Stimulated activated CD4-positive, alpha-beta T cell treated with anti-CD3 and anti-CD28 coated beads, TNF-alpha, amount 100 ng/mL, for 48 hours (primary cell): ENCODE results near the gene LPP.
A peak's percentile ranks its signal among the peaks of the same experiment; 100 is the strongest.

ENCODE experiments used
- DNase-seq, 3 donors: peaks; one replicate each; pipeline ENCODE4 v3.0.0-alpha.2; 2020; ENCODE audit warnings: low read depth in 3 of 3

The LPP gene

DNA sequence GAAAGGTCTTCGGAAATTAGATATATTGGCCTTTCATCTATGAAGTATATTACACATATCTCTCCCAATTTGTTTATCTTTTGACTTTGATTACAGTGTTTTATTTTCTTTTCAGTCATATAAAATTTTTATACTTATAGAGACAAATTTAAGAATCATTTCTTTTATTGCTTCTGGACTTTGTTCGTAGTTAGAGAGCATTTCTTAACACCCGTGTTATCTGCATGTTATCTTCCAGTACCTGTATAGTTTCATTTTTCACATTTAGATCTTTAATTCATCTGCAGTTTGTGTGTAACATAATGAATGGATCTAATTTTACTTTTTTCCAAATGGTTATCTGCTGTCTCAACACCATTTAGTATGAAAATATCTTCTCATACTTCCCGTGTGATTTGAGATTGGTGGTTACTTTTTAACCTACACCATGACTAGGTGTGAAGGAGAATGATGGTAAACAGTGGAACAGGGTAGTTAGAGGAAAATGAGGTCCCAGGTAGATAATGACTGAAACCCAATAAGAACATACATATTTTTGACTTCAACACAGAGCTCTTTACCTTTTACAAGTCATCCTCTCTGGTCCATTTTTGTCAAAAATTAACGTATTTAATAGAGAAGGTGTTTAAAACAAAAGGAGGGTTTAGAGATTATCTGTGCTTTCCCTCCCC, 99.3 kb downstream of the LPP start:
- no peak for DNase-seq

DNA sequence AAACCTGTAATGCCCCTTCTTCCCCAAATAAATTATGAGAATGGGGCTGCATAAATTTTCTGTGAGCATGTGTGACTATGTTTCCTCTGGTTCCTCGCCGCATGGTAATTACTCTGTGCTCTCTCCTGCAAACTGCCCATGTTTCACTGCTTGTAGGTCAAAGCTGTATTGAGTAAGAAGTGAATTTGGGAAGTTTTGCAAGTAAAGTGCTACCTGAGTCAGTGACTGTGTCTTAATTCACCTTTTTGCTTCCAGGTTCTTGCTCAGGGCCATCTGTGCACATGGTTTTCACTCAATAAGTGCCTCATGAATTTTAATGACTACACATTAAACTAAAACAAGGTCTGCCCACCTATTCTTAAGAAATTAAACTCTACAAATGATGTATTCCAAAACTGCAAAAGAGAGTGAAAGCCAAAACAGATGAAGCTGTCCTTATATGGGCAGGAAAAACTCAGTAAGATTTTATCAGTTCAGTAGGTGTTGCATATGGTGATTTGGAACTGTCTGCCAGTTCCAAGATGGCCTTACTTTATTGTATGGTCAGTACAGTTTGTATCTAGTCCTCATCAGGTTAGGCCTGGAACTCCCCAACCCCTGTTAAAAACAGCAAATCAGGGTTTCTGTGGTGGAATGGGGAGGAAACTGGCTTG, 100.0 kb downstream of the LPP start:
- peak in 1 of 3 donors; percentile 15 for DNase-seq

DNA sequence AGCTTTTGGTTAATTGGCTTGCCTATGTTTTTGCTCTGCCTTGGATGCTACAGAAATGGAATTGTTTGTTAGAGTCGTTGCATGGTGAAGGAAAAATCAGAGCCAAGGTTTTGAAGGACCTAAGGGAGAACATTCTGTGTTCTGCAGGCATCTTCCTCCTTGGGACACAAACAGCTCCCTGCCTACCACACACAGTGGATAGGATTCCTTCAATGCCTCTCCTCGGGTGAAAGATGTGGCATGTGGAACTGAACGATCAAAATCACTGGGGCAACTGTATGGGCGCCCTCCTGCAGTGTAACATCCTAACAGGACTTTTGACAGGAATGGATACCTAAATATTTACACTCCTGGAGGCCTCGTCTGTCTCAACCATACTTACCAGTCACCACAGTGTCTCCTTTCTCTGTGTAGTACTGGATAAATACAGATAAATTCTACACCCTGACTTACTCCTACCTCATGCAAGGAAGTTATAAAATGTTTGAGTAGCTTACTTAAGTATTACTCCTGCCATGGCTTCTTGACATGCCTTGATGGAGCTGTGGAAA, 100.6 kb downstream of the LPP start:
- DNase-seq, result no peak

DNA sequence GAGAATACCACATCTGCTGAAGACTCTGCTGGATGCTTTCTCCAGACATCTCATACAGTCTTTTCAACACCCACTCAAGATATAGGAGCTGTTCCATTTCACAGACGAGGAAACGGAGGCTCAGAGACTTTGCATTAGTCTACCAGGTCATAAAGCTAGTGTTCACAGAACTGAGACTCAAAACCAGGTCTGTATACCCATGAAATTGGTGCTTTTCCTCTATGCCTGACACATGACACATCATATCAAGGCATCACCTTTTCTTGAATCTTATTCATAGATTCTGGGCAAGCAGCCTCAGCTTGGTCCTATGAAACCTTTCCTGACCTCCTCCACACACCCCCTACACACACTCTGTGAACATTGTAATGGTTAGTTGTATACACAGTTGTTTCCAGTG, 101.2 kb downstream of the LPP start:
- no peak for DNase-seq

DNA sequence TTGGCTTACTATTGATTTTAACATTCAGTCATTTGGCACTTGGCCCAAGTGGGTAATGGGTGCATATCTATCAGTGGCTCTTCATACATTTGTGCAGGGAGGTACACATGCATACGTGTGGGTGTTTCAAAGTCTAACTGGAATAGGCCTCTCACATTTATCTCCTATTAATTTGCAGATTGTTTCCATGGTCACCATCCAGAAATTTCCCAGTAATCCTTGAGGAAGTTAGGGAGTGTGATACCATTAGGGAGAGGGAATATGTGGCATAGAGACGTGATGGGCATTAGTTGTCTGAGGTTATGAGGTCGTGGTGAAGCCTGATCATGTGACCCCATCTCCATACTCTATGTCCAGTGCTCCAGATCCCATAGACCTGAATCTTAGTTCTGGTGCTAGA, 102.8 kb downstream of the LPP start:
- DNase-seq, result no peak

DNA sequence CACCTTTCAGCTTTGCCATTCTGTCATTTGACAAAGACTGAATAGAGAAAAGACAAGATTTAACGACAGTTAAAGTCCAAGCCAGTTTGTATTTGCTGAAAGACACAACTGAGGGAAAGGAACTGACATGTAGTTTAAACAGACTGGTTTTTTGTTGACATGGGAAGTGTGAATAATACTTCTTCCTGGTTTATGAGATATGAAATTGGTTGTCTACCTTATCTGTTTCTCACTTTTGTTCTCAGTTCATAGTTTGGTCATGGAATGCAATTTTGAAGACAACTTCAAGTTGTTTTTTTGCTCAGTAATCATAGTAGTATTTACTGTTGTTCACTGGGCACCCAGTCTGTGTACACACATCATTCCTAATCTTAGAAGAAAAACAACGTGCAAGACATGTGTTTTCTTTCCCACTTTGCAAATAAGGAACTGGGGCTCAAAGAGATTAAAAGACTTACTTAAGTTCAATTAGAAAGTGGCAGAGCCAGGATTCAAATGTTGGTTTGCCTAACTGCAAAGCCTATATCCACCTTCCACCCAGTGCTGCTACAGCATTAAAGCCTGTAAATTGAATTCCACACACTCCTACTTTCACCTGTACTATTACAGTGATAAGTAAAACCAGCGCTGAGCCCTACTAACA, 103.5 kb downstream of the LPP start:
- no peak for DNase-seq

DNA sequence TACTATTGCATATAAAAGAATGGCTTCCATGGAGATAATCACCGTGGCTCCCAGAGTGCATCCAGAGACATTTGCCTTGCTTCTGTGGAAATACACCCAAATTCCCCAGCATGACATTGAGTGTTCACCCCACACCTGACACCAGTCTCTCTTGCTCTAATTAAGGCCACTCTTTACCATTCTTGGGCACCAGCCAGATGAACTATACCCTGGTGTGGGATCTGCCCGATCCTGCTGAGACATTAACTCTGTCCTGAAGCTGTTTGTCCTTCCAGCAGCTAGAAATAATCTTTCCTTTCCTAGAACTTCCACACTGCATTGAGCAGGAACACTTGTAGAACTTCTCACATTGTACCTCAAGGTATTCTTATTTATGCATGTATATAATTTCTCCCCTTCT, 105.2 kb downstream of the LPP start:
- DNase-seq, result no peak

DNA sequence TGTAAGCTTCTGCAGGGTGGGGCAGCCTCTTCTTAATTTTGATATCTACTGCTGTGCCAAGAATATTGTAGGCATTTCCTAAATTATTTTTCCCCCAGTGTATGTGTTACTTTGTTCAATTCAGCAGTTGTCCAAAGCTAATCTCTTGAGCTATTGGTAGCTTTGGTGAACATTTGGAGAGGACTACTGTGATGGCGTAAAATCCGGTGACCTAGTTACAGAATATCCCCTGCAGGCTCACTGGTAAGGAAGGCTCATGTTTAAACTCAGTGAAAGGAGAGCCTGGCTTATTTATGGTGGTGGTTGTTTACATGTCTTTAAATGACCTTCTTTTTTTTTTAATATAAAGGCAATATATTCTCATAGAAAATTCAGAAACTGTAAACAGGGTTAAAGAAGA, 105.6 kb downstream of the LPP start:
- DNase-seq, result no peak

DNA sequence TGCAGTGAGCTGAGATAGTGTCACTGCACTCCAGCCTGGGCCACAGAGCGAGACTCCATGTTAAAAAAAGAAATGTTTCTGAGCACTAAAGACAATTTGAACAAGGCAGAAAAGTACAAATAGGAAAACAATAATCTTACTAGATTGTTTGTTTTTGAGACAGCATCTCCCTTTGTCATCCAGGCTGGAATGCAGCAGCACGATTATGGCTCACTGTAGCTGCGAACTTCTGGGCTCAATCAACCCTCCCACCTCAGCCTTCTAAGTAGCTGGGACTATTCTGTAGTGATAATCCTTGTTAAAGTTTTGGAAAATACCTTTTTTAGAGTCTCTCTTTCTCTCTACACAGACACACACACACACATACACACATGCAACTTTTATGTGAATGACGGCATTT, 107.1 kb downstream of the LPP start:
- no peak for DNase-seq

DNA sequence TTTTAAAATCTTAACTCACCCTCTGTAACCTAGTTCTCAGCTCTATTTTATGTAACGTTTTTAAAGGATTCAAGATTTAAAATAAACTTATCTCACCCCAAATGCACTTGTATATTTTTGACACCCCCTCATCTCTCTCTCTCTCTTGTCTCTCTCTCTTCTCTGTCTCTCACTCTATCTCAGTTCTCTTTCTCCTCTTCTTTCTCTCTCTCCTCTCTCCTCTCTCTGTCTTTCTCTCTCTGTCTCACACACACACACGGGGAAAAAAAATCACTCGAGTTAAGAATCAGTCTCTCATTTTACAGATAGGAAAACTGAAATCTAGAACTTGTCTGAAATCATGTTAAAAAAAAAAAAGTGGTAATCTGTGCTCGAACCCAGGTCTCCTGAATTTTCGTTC, 108.5 kb downstream of the LPP start:
- DNase-seq, result no peak

DNA sequence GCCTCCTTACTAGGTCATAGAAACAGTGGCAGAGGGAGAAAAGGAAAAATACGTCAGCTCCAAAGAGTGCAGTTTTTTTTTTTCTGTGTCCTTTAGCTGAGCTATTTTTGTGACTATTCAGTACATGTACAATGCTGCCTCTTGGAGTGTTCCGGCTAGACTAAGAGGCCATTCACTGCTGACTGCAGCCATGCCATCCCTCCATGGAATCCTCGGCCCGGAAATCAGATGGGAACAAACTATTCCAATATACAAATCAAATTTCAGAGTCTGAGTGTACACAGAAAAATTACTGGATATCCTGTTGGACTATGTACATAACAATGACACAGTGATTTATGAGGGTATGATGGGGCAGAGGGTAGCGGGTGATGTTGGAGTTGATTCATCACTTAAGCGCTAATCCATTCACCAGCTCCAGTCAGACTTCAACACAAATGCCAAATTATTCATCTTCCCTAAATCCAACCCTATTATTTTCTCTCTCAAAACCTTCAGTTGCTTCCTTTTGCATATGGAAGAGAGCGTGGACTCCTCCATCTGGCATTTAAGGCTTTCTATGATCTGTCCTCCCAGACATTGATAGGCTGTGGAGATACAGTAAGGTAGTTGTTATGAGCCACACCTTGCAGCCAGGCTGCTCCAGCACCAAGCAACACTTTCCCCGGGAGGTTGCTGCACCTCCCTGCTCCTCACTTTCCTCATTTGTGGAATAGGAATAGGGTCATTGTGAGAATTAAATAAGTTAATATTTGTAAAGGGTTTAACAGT, 109.1 kb downstream of the LPP start:
- DNase-seq, result no peak

DNA sequence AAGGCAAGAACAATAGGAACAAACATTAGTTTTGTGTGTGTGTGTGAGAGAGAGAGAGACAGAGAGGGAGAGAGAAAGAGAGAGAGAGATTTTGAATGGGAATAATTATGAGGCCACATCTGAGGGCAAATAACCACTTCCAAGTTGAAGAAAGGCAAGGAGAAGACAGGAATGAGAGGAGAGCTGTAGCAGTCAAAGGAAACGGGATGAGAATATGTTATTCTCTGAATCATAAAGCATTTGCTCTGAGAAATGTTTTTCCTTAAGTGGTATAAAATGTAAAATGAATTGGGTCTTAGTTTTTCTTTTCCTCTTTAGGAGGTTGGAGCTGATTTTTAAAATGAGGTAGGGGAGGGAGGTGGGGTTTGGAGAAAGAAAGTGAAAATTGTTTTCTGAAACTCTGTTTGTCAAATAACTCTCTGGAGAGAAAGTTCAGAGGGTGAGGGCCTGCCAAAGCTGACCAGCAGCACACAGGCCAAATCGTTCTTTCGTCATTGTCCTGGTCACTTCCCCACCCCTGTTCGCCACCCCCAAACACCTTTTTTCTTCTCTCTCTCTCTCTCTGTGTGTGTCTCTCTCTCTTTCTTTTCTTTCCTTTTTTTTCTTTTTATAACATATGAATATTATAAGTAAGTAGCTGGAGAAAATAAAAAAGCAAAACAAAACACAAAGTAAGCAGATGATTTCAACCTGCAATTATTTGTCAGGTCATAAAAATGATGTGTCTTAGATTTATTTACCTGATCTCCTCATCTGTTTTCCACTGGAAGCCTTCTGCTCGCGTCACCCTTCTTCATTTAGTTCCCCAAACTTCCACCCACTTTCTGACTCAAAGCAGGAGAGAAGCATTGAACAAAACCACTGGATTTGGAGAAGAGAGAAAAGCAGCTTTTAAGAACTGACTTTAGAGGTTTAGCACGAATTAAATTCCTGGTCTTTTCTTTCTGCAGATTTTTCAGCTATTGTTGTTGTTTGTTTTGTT, 110.6 kb downstream of the LPP start:
- DNase-seq, result no peak

DNA sequence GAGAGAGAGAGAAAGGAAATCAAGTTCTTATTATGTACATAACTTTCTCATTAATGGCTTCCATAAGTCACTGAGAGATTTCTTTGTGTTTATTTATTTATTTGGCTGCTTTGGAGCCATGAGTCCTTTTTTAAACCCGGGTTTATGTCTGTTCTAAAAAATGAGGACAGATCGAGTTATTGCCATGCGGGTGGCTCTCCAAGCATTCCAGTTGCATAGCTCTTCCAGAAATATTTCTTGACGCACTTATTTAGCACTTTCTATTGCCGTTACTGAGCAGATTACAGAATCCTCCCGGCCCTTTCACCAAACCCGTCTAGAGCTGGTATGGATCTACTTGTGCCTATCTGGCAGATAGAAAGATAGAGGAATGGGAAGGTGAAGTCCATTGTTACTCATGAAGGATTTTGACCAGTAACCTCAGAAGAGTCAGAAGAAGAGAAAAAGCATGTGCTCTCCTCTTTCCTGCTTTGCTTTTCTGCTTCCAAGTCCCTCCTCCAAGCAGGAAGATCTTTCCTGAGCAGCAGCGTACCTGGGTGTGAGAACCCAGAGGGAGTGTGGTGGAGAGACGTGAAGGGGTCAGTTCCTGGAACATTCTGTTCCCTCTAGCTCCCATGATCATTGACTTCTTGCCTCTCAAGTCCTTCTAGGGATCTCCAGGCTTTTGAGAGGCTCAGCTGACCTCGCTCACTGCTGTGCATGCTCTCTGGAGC, 112.8 kb downstream of the LPP start:
- no peak for DNase-seq

DNA sequence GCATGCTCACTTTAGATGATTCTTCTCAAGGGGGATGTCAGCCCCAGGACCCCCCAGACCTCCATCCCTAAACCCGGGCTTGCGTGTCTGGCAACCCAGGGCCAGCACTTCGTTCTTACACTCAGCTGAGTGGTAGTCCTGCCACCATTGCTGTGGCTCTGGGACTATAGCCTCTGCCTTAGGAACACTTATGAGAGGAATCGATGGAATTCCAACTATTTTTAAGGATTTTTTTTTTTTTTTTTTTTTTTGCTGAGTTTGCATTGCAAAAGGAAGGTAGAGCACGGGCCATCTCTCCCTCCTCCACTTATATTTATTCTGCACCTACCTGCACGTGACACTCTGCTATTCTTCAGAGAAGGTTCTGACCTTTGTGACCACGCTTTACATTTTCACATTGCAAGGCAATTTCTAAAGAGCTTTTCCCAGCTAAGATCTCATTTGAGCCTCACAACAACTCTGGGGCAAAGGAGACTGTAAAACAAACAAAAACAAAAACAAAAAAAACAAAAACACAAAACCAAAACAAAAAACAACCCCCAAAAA, 113.9 kb downstream of the LPP start:
- no peak for DNase-seq

DNA sequence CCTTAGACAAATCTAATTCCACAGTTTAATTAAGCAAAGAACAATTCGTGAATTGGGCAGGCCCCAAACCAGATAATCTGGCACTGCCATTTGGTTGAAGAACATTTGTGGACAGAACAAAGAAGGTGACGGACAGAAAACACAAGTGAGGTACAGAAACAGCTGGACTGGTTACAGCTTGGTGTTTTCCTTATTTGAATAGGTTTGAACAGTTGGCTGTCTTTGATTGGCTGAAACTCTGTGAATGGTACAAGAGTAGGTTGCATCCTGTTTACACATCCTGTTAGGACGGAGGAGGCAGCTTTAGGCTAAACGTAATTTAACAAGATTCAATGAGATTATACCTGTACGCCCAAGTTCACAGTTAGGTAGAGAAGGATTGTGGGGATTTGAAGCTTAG, 114.4 kb downstream of the LPP start:
- no peak for DNase-seq

DNA sequence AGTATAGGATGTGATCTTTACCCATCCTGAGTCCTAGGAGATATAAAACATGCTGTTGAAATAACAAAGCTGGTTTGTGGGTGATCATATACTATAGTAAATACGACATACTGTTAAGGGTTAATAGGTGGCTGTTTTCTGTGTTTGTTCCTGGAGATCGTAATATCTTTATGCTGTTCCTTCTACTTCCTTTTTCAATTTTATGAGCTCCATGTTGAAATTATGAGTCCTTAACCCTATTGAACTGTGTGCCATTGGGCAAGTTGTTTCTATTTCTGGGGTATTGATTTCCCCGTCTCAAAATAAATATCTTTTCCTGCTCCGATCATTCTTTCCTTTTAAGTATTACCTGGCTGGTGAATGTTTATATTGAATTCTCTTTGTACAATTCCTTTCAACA, 115.1 kb downstream of the LPP start:
- no peak for DNase-seq

DNA sequence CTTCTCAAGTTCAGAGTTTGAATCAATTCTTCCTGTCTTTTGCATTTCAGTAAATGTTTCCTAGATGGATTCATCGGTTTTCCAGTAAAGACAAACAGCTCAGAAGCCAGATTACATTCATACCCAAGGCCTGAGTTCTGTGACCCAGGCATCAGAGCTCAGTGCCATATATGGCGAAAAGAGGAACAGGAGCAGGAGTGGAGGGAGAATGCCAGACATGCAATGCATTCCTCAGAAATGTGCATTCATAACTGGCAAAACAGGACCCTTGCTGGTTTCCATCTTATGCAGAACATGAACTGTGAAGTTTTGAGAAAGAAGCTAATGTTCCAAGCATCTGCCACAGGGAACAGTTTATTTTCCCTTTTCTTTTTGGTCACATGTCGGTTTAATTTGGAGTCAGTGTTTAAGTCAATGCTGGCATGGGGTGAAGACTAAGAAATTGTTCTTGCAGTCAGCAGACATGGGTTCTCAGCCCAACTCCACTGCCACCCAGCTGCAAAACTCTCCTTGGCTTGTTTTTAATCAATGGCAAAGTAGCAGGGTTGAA, 116.5 kb downstream of the LPP start:
- no peak for DNase-seq

DNA sequence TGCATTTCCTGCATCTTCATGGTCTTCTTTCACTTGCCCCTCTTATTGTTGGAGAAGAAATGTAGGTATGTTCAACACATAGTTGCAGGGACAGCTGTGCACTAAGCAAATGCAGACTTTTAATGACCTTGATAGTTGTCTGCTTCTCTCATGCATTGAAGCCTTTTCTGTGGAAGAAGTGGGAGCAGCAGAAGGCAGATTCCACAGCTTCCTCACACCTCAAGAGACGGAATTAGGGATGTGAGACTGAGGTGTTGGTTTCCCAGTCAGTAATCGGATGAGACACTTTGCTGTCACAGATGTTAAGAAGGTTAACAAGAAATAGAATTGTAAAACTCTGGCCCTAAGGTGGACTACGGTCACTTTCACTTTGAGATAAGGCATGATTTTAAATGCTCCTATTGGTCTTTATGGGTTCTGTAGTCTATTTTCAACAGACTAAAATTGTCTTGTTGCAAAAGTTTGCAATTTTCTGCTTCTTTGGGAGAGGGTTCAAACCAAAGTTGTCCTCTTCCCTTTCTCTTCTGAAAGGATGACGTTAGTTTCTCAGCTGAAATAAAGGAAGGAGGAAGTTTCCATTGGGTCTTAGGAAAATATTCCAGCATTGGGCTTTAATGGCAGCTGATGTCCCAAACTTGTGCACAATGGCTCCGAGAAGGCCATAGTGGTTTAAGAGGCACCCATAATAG, 117.4 kb downstream of the LPP start:
- DNase-seq, result no peak
